Measurements from ENCODE around the gene RB1. TPM values are rescaled to one million over a fixed set of nuclear protein-coding genes. Genes with fewer than 3 reads are reported as not detected.

Gene RB1
- polyA plus RNA-seq, 2 of the 4 experiments (the other 2 are of a cell fraction) = 17.7 to 22.2 TPM

- ATAC-seq (no peak), DNase-seq (ENCODE audit: low read depth in 1 of 2, low spot score in 1 of 2) (no peak), FAIRE-seq (no peak)
- 90% methylated on average over 10 of the region's 10 CpGs for WGBS (ENCODE audit: missing lambda C conversion rate)
- no peaks in the 10 kb centered on the region for H3K4me1 ChIP-seq
- H3K27ac ChIP-seq = no peak overlapping the region
- ChIA-PET POLR2A (no interaction called here), CTCF (no interaction called here)
- H3K4me3 ChIP-seq = no peak overlapping the region
- TF ChIP-seq KDM1A (IDR thresholded peaks at IDR 0.05; ENCODE audit: low read depth) (no peak), KDM5A (IDR thresholded peaks at IDR 0.05) (no peak), HOXB5 (CRISPR knock-in tag; IDR thresholded peaks at IDR 0.05) (no peak), RFX5 (IDR thresholded peaks at IDR 0.05) (no peak), EP300 (IDR thresholded peaks at IDR 0.05) (no peak), PHF8 (IDR thresholded peaks at IDR 0.05; ENCODE audit: borderline replicate concordance, low read depth) (no peak), CBX8 (IDR thresholded peaks at IDR 0.05) (no peak), JUN (IDR thresholded peaks at IDR 0.05) (no peak), MYC (IDR thresholded peaks at IDR 0.05; ENCODE audit: borderline replicate concordance, low read length) (no peak)
- TF ChIP-seq, protein P1, sequence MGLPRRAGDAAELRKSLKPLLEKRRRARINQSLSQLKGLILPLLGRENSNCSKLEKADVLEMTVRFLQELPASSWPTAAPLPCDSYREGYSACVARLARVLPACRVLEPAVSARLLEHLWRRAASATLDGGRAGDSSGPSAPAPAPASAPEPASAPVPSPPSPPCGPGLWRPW (IDR thresholded peaks at IDR 0.05) = no peak
- no peak overlapping the region for H3K4me2 ChIP-seq
- no peaks in the 10 kb centered on the region for H3K9me3 ChIP-seq
These were observed 222.7 kb downstream of the RB1 start for GRCh38 chr13:48526286-48526685.

DNA sequence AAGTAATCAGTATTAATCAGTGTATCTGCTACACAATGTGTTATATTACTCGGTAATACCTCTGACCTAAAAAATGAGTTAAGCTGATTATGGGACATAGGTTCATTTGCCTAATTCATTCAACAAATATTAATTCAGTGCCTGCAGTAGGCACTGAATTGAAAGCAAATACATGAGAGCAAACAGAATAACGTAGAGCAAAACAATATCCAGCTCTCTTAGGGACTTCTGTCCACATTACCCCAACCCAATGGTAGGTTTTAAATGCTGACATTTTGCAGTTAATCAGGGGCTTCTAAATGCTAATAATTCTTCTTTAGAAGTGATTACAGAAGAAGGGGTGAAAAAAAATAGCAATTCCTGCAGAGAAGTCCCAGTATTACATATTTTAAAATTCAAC, 224.4 kb downstream of the RB1 start:
- FAIRE-seq (no peak), DNase-seq (ENCODE audit: low read depth in 1 of 2, low spot score in 1 of 2) (no peak), ATAC-seq (no peak)
- no peaks in the 10 kb centered on the region for H3K4me1 ChIP-seq
- POLR2A ChIA-PET = no interaction called here
- WGBS (ENCODE audit: missing lambda C conversion rate) = 53% methylated on average over 2 of the region's 2 CpGs
- no peak overlapping the region for H3K4me2 ChIP-seq
- H3K9me3 ChIP-seq = no peaks in the 10 kb centered on the region
- TF ChIP-seq POLR2AphosphoS2 (conservative IDR thresholded peaks at IDR 0.05; ENCODE audit: low read length) (no peak), RCOR1 (IDR thresholded peaks at IDR 0.05; ENCODE audit: low read depth, low read length) (no peak), RNF2 (IDR thresholded peaks at IDR 0.05; ENCODE audit: borderline replicate concordance, low read depth) (no peak), NFE2L2 (conservative IDR thresholded peaks at IDR 0.05; ENCODE audit: low read length) (no peak), EHF (CRISPR knock-in tag; IDR thresholded peaks at IDR 0.05) (no peak), HOXA7 (CRISPR knock-in tag; IDR thresholded peaks at IDR 0.05) (no peak), E2F6 (IDR thresholded peaks at IDR 0.05; ENCODE audit: borderline replicate concordance, low read depth) (no peak), KDM5A (IDR thresholded peaks at IDR 0.05) (no peak)
- TF ChIP-seq, protein P1 (IDR thresholded peaks at IDR 0.05) = no peak
- H3K27ac ChIP-seq = no peak overlapping the region
- H3K4me3 ChIP-seq = no peak overlapping the region
- CTCF ChIA-PET = no interaction called here

DNA sequence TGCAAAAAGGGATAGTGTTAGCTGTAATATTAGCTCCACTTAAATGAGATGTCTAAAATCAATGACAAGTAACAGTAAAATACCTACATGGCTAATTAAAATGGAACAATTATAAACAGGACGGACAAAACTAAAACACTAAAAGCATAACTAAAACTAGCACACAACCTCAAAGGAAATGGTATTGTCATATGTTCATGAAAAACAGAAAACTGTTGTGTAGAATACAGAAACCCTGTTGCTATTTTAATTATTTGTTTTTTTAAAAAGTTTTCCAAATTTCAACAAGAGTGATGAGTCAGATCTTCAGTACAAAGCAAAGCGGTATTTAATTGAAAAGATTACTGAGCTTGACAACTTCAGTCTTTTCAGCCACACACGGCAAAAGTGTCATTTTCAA, 225.2 kb downstream of the RB1 start:
- H3K4me2 ChIP-seq = no peak overlapping the region
- 89% methylated on average over 3 of the region's 3 CpGs for WGBS (ENCODE audit: missing lambda C conversion rate)
- ATAC-seq (no peak), DNase-seq (ENCODE audit: low read depth in 1 of 2, low spot score in 1 of 2) (no peak), FAIRE-seq (no peak)
- ChIA-PET CTCF (no interaction called here), POLR2A (no interaction called here)
- H3K4me3 ChIP-seq = no peak overlapping the region
- no peaks in the 10 kb centered on the region for H3K9me3 ChIP-seq
- H3K27ac ChIP-seq = no peak overlapping the region
- H3K4me1 ChIP-seq = no peaks in the 10 kb centered on the region
- TF ChIP-seq ZNF302 (CRISPR knock-in tag; IDR thresholded peaks at IDR 0.05) (no peak), BCL3 (IDR thresholded peaks at IDR 0.05) (no peak), ZC3H11A (IDR thresholded peaks at IDR 0.05) (no peak), SREBF2 (IDR thresholded peaks at IDR 0.05) (no peak), NPAS2 (CRISPR knock-in tag; IDR thresholded peaks at IDR 0.05; ENCODE audit: borderline replicate concordance) (no peak), MYC (IDR thresholded peaks at IDR 0.05; ENCODE audit: borderline replicate concordance, low read length) (no peak), CHD2 (IDR thresholded peaks at IDR 0.05; ENCODE audit: low read length, partially characterized antibody) (no peak), TFCP2L1 (CRISPR knock-in tag; IDR thresholded peaks at IDR 0.05) (no peak), ESRRA (IDR thresholded peaks at IDR 0.05; ENCODE audit: borderline replicate concordance, low read length) (no peak), SMC3 (IDR thresholded peaks at IDR 0.05) (no peak), CHD4 (IDR thresholded peaks at IDR 0.05; ENCODE audit: borderline replicate concordance) (no peak), MAZ (IDR thresholded peaks at IDR 0.05; ENCODE audit: borderline replicate concordance, low read depth, low read length) (no peak), HOXB5 (CRISPR knock-in tag; IDR thresholded peaks at IDR 0.05) (no peak), E2F6 (IDR thresholded peaks at IDR 0.05; ENCODE audit: borderline replicate concordance, low read depth) (no peak), RNF2 (IDR thresholded peaks at IDR 0.05; ENCODE audit: borderline replicate concordance, low read depth) (no peak)
- TF ChIP-seq, protein P2, sequence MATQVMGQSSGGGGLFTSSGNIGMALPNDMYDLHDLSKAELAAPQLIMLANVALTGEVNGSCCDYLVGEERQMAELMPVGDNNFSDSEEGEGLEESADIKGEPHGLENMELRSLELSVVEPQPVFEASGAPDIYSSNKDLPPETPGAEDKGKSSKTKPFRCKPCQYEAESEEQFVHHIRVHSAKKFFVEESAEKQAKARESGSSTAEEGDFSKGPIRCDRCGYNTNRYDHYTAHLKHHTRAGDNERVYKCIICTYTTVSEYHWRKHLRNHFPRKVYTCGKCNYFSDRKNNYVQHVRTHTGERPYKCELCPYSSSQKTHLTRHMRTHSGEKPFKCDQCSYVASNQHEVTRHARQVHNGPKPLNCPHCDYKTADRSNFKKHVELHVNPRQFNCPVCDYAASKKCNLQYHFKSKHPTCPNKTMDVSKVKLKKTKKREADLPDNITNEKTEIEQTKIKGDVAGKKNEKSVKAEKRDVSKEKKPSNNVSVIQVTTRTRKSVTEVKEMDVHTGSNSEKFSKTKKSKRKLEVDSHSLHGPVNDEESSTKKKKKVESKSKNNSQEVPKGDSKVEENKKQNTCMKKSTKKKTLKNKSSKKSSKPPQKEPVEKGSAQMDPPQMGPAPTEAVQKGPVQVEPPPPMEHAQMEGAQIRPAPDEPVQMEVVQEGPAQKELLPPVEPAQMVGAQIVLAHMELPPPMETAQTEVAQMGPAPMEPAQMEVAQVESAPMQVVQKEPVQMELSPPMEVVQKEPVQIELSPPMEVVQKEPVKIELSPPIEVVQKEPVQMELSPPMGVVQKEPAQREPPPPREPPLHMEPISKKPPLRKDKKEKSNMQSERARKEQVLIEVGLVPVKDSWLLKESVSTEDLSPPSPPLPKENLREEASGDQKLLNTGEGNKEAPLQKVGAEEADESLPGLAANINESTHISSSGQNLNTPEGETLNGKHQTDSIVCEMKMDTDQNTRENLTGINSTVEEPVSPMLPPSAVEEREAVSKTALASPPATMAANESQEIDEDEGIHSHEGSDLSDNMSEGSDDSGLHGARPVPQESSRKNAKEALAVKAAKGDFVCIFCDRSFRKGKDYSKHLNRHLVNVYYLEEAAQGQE (IDR thresholded peaks at IDR 0.05) = no peak
- TF ChIP-seq, protein P1 (IDR thresholded peaks at IDR 0.05) = no peak

All from A549 (cell line).